HG02970 (cell line): ENCODE measurements around the gene PALMD.

Source experiments
- ATAC-seq: cut with Tn5 transposase; IDR thresholded peaks from one replicate; pipeline ENCODE4 v1.9.1; 2021; ENCODE audit warnings: mild to moderate bottlenecking, moderate library complexity, moderate number of reproducible peaks; ENCODE audit not compliant: unreplicated experiment, low FRiP score

PALMD gene, protein sequence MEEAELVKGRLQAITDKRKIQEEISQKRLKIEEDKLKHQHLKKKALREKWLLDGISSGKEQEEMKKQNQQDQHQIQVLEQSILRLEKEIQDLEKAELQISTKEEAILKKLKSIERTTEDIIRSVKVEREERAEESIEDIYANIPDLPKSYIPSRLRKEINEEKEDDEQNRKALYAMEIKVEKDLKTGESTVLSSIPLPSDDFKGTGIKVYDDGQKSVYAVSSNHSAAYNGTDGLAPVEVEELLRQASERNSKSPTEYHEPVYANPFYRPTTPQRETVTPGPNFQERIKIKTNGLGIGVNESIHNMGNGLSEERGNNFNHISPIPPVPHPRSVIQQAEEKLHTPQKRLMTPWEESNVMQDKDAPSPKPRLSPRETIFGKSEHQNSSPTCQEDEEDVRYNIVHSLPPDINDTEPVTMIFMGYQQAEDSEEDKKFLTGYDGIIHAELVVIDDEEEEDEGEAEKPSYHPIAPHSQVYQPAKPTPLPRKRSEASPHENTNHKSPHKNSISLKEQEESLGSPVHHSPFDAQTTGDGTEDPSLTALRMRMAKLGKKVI

GRCh38 chr1:99645699-99646531 is at the start of gene PALMD:
TSS of gene PALMD (plus strand) at chr1:99646113. CDS start at chr1:99646318, 205 bp downstream.
- ATAC-seq, result no peak

DNA sequence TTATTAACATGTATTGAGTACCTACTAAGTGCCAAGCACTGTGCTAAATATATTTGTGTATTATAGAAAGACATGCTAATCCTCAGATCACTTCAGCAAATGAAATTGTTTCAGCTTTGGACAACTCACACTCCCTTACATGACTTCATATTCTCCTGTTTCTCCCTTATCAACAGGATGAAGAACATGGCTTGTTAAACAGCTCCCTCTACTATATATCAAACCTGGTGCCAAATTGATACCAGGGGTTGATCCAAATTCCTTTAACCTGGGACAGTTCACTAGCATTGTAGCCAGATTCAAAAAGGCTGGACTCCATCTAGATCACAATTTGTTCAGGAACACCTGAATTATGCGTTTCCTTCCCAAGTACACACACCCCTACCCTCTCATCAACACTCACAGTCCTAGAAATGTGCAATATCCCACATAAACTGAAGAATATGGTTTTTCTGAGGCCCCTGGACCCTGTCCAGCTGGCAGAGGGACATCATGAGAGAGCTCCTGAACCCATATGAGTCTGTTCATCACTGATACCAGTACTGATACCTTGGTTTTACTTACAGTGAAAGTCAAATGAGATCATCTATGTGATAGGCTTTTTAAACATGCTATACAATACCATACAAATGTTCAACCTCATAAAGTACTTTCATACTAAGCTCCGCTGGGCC is 47.0 kb upstream of the PALMD start:
- ATAC-seq, result no peak

DNA sequence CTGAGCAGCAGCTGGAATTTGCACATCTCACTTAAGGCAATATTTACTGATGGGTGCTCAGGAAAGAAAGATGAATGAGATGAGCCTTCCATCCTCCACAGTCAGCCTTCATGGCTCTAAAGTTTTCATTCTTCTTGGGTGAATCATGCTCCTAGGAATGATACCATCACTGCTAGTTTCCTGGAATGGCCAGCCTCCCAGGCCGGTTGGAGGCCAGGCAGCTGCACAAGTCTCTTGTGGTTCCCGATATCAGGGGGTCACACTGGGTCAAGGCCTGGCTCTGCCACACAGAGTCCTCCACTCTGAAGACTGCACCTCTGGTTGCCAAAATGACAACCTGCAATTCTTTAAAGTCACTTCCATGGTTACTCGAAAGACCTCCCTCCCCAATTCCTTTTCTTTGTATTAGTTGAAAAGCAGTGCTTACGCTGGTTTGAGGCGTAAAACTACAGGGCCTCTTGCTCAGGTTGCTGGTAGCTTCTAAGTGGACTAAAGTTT is 46.2 kb upstream of the PALMD start:
- no peak for ATAC-seq

GRCh38 chr1:99600782-99601181 is 45.1 kb upstream of the PALMD start:
- ATAC-seq, result no peak

DNA sequence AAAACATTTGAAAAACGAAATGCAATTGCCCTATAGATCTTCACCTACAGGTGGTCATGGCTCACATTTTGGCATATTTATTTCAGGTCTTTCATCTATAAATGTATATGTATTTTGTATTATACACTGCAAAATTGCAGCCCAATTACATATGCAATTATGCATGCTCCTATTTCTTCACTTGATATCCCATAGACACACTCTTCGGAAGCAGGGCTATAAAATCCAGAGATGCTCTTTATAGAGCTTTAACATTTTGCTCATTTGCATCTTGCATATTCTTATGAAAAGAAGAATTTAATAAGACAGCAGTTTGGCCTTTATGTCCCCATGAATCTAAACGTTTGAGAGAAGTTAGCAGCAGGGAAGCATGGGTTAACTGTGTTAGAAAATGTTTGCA is 44.7 kb upstream of the PALMD start:
- no peak for ATAC-seq

- ATAC-seq, result no peak
Measured at GRCh38 chr1:99601709-99602403, 44.1 kb upstream of the PALMD start.

DNA sequence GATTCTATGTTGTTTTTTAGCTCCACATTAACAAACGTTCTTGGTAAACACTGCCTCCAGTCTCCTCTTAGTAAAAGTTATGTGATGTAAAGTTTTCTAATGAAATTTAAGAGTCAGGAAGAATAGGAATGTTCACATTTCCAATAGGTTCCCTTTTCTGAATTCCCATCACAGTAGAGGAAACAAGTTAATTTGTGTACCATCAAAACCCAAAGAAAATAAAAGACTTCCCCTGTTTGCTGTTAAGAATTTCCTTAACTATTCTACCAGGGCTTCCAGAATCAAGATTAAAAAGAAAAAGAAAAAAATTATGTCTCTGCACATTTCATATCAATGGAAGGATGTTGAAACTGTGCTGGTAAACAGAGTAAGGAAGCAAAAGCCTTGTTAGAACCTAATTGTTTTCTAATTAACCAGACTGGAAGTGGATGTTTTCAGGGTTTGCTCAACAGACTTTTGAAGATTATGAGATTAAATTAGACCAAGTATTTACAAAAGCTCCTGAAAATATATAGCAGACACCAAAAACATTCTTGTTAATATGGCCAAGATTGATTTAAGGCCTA is 43.4 kb upstream of the PALMD start:
- no peak for ATAC-seq

DNA sequence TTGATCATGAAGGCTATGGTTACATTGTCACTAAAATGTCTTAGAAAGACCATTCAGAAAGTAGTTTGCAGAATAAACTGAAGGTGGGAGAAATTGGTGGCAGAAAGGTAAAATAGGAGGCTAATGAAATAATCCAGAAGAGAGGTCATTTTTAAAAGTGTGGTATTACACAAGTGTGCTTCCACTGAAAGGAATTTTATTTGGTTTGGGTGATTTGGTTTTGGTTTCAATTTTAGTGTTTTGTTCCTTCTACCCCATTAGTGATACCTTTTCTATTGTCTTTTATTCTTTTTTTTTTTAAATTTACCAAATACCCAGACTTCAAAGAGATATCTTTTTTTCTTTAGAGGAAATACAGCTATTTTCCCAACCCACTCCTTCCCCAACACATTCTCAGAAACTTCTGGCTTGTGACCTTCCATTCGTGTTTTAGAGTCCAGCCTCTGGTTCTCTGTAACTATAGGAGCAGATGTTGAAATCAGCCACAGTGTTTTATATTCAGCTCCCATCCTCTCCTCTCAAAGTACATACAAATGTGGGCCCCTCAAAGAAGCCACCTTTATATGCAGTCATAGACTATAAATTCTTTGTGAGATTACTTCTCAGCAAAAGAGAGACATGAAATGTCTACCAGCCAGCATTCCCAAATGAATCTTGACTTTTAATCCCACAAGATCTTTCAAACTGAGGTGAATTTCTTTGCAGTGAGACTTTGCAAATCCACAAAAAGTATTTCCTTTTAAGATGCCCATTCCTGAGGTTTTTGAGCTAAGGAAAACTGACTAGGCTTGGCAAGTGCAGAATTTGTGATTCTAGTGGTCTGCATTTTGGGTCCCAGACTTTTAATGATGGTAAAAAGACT is 42.0 kb upstream of the PALMD start:
- ATAC-seq, result no peak

- no peak for ATAC-seq
Measured at GRCh38 chr1:99606306-99606705, 39.6 kb upstream of the PALMD start.

- ATAC-seq, result no peak
Measured at GRCh38 chr1:99607590-99607989, 38.3 kb upstream of the PALMD start.

DNA sequence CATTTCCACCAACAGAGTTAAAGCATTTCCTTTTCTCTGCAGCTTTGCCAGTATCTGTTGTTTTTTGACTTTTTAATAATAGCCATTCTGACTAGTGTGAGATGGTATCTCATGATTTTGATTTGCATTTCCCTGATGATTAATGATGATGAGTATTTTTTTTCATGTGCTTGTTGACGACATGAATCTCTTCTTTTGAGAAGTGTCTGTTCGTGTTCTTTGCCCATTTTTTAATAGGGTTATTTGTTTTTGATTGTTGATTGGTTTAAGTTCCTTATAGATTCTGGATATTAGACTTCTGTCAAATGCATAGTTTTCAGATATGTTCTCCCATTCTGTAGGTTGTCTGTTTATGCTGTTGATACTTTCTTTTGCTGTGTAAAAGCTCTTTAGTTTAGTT is 37.9 kb upstream of the PALMD start:
- ATAC-seq, result no peak

DNA sequence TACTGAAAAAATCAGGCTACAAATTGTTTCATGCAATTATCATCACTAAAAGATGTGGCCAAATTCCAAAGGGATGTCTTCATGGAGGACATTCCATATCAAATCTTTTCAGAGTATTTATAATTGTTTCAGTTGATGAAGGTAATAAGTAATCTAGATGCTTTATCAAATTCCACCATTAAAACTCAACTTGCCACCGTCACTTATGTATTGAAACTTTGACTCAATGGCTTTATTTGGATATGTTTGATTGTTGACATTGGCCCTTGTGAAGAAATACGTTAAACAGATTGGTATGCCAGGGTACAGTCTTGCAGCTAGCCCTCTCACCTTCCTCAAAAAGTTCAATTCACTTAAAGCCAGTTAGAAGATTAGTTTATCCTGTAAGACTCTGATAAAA is 32.2 kb upstream of the PALMD start:
- no peak for ATAC-seq

DNA sequence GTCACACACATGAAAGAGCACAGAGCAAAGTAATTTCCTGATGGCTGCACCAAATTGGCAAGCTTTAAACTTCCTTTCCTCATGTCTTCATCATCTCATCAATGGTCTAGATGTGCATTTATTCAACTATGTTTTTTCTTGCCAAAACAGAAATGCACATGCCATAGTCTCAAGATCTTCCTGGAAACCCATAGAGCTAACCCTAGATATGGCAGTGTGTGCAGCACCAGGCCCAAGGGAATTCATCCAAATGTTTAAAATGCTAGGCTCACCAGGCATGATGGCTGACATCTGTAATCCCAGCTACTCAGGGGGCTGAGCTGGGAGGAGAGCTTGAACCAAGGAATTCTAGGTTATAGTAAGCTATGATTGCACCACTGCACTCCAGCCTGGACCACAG is 31.2 kb upstream of the PALMD start:
- no peak for ATAC-seq

DNA sequence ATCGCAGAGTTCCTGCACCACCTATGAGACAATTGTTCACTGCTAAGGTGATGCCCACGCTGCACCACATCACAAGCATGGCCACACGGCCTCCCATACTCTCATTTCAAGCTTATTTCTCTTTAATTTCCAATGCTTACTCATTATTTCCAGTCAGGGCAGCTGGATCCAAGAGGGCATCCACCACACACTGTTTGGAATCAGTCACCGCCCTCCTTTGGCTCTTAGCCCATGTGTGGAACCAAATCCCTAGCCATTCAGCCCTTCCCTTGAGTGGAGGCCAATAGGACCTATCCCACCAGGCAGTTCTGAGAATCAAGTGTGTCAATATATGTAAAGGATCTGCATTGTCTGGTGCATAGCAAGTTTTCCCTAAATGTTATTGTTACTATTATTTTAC is 26.3 kb upstream of the PALMD start:
- ATAC-seq, result no peak

DNA sequence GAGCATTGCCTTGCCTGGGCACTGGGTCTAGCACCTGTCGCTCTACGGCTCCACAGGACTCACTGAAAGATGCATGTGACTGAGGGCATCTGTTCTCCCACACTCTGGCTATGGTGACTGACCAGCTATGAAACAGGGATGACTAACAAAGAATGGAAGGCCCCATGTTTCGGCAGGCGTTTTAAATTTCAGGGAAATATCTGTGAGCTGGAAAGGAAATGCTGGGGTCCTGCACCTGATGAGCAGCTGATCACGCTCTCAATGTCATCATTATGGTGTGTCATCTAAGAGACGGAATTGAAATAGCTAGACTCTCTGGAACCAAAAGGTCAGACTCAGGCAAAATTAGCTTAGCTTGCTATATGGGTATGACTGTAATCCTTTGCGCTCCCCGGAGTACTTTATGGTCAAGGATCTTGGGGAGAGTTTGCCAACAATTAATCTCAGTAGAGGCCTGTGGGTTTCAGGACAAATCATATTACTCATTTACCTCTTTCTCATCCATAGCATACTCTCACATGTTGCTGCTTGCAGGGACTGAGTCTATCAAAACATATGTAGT is 24.5 kb upstream of the PALMD start:
- ATAC-seq, result no peak

GRCh38 chr1:99622702-99623347 is 23.1 kb upstream of the PALMD start:
- ATAC-seq, result no peak

DNA sequence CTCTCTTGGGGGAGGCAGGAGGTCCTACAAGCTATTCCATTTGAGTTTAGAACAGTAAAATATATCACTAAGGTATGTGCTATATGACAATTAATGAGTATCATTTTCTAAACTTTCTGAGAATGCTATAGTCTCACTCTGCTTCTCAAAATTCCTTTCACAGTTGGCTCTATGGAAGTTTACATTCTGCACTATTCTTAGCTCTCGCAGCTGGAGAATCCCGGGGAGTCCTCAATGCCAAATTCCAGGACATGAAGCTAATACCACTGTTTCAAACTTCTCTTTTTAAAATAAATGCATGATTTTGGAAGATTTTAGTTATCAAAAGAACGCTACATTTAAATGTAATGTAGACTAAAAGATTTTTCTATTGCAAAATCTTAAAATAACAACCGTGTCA is 22.4 kb upstream of the PALMD start:
- no peak for ATAC-seq

DNA sequence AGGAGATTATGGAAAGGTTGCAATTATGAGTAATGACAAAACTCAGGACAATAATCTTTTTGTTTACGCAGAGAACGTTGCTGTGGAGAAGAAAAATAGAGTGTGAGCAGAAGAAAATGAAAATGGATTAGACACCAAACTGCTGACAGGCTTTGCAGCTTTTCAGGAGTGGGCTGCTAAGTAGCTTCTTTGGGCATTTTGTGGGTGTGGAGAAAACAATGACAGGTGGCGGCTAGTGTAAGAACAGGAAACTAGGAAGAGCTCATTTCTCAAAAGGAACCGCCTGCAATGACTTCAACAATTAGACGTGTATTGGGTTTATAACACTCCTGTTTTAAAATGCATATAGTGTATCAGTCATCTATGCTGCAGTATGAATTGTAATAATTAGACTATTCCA is 18.3 kb upstream of the PALMD start:
- no peak for ATAC-seq
